GM18907 (cell line): ENCODE measurements around the gene TESK1.

ENCODE experiments used
- ATAC-seq: cut with Tn5 transposase; IDR thresholded peaks from one replicate; pipeline ENCODE4 v1.9.1; 2021; ENCODE audit warnings: mild to moderate bottlenecking, moderate library complexity; ENCODE audit not compliant: unreplicated experiment

Gene TESK1

GRCh38 chr9:35646153-35646532, 41.1 kb downstream of the TESK1 start:
- peak; percentile 1 for ATAC-seq

DNA sequence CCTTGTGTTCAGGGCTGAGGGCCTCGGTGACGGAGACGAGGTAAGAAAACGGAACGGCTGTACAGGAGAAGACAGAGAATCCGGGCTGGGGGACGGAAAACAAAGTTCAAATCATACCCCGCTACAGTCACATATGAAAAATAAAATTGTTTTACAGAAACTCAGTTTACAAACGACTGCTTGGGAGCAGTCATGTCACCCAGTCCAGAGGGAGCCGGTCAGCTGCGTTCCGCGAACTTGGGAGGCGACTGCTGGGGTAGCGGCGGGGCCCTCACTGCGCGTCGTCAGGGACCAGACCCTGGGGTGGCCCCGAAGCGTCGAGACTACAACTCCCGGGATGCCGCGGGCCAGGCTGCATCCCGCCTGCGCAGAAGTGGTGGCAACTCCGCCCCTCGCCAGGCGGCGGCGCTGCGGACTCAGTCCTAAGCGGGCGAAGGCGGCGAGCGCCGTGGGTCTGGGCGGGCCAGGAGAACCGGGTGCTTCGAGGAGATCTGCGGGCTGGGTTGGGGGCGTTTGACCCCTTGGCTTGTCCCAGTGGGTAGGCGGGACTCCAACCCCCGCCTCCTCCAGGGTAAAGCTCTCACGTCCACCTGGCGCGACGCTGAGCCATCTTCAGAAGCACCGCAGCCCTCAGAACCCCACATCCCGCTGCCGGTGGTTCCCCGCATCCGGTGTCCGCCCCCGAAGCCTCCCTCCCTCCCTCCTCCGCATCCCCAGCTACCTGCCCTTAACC, 41.6 kb downstream of the TESK1 start:
- peak; percentile 86 for ATAC-seq

GRCh38 chr9:35649431-35650340, 44.6 kb downstream of the TESK1 start:
- no peak for ATAC-seq

DNA sequence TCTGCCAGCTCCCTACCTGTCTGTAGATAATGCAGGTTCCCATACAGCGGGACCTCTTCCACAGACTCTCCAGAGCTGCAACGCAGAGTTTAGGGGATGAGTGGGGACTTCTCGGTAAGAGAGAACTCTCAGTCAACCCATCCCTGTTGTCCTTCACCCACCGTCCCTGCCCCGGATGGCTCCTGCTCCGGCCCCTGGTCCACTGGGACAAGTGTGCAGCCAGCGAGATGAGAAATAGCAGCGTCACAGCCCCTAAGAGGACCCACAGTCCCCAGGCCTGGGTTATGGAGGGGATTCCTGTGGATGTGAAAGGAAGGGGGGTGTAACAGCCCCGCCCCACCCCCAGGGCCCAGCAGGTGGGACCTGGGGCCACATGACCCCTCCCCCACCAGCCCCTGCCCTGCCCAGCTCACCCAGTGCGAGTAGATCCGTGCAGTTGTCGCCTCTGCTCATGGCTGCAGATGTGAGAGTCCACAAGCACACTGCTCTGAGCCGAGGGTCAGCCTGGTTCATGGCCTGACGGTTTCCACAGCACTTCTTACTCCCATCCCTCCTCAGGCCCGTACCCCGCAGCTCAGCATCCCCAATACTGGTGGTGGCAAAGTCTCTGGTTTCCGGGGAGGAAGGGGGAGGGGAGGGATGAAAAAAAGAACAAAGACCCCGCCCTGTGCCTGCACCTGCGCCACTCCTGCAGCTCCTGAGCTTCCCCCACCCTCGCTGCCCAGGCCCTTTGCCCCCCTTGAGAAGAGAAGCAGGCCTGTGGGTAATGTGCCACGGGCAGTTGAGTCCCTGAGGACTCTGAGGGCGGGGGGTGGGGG, 45.5 kb downstream of the TESK1 start, which contains the start of gene SIT1:
Gene SIT1, minus strand, starts transcription at position 591 of the 818 bp plus-strand sequence. Its CDS starts 78 bp downstream, at position 513.
- no peak for ATAC-seq

DNA sequence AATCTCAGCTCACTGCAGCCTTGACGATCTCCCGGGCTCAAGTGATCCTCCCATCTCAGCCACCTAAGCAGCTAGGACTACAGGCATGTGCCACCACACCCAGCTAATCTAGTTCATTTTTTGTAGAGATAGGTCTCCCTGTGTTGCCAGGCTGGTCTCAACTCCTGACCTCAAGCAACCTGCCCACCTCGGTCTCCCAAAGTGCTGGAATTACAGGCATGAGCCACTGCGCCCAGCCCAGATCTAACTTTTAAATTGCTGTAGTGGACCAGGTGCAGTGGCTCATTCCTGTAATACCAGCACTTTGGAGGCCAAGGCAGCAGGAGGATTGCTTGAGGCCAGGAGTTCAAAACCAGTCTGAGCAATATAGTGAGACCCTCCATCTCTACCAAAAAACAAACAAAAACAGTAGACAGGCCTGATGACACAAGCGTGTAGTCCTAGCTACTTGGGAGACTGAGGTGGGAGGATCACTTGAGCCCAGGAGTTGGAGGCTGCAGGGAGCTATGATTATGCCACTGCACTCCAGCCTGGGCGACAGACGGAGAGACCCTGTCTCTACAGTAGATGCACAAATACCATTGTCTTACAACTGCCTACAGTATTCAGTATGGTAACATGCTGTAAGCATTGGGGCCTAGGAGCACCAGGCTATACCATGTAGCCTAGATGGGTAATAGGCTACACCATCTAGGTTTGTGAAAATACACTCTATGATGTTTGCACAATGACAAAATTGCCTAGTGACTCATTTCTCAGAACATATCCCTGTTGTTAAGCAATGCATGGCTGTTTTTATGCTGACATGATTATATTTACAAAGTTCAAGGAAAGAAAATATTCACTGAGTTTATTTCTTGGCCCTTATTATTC, 47.1 kb downstream of the TESK1 start:
- ATAC-seq = no peak

DNA sequence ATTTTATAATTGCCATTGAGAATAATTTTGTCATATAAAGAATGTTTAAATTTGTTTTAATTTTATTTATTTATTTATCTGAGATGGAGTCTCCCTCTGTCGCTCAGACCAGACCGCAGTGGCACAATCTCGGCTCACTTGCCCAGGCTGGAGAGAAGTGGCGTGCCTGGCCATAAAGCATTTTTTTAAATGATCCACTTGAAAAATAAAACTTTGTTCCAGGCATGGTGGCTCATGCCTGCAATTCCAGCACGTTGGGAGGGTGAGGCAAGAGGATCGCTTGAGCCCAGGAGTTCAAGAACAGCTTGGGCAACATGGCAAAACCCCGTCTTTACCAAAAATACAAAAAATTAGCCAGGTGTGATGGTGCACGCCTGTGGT, 47.8 kb downstream of the TESK1 start:
- no peak for ATAC-seq

GRCh38 chr9:35653611-35654010, 48.5 kb downstream of the TESK1 start:
- no peak for ATAC-seq

DNA sequence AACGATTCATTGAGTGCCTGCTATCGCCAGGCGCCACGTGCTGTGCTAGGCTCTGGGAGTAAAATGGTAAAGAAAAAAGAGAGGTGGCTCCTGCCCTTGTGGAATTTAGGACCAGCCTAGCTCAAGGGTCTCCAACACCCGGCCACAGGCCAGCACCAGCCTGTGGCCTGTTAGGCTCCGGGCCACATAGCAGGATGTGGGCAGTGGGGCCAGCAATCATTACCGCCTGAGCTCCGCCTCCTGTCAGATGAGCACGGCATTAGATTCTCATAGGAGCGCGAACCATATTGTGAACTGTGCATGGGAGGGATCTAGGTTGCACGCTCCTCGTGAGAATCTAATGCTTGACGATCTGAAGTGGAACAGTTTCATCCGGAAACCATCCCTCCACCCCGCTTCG, 51.3 kb downstream of the TESK1 start:
- no peak for ATAC-seq

DNA sequence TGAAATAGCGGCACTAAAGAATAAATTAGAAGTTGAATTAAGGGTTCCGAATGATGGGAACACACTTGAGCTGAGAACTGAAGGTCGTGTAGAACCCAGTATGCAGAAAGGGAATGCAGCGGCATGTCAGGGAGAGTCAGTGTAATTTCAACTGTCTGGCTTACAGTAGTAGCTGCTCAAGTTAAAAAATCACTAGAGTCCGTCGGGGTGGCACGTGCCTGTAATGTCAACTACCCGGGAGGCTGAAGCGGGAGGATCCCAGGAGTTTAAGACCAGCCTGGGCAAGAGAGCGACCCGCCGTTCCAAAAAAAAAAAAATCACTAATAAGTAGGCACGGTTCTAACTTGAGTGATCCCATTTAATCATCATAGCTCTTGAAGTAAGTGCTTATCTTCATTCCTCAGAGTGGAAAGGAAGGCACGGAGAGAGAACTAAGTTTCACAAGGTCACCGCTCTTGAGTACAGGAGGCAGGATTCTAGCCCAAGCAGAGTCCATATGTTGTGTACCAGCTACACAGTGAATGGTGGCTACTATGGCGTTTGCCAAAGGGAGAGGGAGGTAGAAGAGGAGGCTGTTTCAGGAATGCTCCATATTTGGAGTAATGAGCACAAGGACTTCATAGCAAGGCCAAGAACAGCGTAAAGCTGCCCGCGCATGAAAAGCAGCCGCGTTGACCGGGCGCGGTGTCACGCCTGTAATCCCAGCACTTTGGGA, 51.9 kb downstream of the TESK1 start:
- ATAC-seq = no peak

- peak; percentile 84 for ATAC-seq
Measured at GRCh38 chr9:35657546-35658136, 52.6 kb downstream of the TESK1 start, which contains the start of gene RMRP. Gene RMRP, minus strand, starts transcription at chr9:35658019.

- ATAC-seq = peak; percentile 72
Measured at GRCh38 chr9:35658137-35658967, 53.3 kb downstream of the TESK1 start, which contains the start of gene CCDC107. Gene CCDC107, plus strand, starts transcription at chr9:35658292. Its CDS starts 88 bp downstream, at chr9:35658380.

- ATAC-seq = no peak
Measured at GRCh38 chr9:35658968-35659220, 53.8 kb downstream of the TESK1 start.

DNA sequence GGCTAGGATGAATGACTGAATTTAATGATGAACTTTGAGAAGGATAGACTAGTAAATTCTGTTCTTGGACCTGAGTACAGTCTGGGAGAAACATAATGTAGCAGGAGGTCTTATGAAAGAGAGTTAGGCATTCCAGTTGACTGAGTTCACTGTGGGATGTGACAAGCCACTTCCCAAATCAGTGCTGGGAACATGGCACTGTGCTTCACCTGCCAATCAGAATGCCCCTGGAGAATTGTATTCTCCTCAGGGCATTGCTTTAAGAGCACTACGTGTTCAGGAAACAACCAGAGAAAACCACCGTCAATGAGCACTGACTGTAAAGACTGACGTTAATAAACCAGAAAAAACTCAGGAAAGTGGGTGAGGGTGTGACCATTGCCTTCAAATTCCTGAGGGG, 54.3 kb downstream of the TESK1 start:
- ATAC-seq = no peak
